Activated T-helper 2 cell treated with anti-CD3 and anti-CD28 coated beads, Interferon-gamma antibody, Interleukin-2, Interleukin-4, amounts not matched to agents 10 μg/mL and 5 μg/mL and 100 μg/mL, durations not matched to agents 14 hours and 24 hours and 36 hours (primary cell): Measurements from ENCODE around the gene USB1. TPM values are rescaled to one million over a fixed set of nuclear protein-coding genes. Genes with fewer than 3 reads are reported as not detected.

Source experiments
- DNase-seq: peaks from one replicate; pipeline ENCODE4 v3.0.0; 2021; ENCODE audit warnings: low spot score
- H3K27ac Mint-ChIP-seq: one replicate; pipeline ENCODE4 v1.8.0; 2021; ENCODE audit warnings: mixed read lengths
- H3K27me3 Mint-ChIP-seq: one replicate; pipeline ENCODE4 v1.8.0; 2021; ENCODE audit warnings: low read depth, mixed read lengths
- H3K36me3 Mint-ChIP-seq: one replicate; pipeline ENCODE4 v1.8.0; 2021; ENCODE audit warnings: low read depth, mixed read lengths
- H3K4me1 Mint-ChIP-seq: one replicate; pipeline ENCODE4 v1.8.0; 2021; ENCODE audit warnings: low read depth, mixed read lengths
- H3K4me3 Mint-ChIP-seq: one replicate; pipeline ENCODE4 v1.8.0; 2021; ENCODE audit warnings: low read depth, mild to moderate bottlenecking, moderate library complexity, mixed read lengths
- H3K9me3 Mint-ChIP-seq: one replicate; pipeline ENCODE4 v1.8.0; 2021; ENCODE audit warnings: mixed read lengths
- intact Hi-C: fragments of 100-400 bp; cut with micrococcal nuclease; formaldehyde crosslinking; loops from one replicate; pipeline ENCODE4 v1.15.1; 2023
- total RNA-seq: library from RNA; stranded (reverse); gene quantifications from 2 replicates; pipeline ENCODE4 v1.2.3, GENCODE V29; 2022

The USB1 gene
- total RNA-seq, 1 donor from 2014 or later, result 51.6 TPM

DNA sequence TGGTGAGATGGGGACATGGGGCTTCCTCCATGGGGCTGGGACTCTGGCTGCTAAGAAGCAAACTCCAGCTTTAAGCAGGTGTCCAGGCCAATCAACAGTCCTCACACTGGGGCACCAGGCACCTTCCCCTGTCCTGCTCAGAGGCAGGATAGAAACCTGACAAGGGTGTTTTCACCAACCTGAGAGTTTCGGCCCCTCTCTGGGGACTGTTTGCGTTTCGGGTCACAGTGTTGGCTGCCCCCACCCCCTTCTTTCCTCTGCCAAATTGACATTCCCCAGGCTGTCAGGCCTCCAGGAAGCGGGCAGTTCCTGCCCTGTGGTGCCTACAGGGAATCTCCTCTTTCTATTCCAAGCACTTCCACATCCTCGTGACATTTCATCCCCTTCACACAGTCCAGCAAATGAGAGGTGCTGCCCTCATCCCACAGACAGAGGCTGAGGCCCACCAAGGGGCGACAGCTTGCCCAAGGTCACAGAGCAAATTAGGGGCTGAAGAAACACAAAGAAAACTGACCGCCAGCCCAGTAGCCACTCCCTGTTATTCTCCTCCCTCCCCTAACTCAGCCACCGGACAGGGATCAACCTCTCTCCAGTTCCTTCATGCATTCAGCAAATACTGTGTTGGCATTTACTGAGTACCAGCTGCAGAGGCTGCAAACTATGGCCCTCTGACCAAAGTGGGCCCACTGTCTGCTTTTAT is 62.3 kb downstream of the USB1 start:
- H3K27me3 Mint-ChIP-seq, result no peaks in the 10 kb centered on the region
- H3K27ac Mint-ChIP-seq, result no peak overlapping the region
- H3K36me3 Mint-ChIP-seq, result no peaks in the 10 kb centered on the region
- H3K9me3 Mint-ChIP-seq, result no peaks in the 10 kb centered on the region
- H3K4me3 Mint-ChIP-seq, result no peak overlapping the region
- intact Hi-C loops, result no loop called here
- H3K4me1 Mint-ChIP-seq, result no peaks in the 10 kb centered on the region
- DNase-seq, result no peak

DNA sequence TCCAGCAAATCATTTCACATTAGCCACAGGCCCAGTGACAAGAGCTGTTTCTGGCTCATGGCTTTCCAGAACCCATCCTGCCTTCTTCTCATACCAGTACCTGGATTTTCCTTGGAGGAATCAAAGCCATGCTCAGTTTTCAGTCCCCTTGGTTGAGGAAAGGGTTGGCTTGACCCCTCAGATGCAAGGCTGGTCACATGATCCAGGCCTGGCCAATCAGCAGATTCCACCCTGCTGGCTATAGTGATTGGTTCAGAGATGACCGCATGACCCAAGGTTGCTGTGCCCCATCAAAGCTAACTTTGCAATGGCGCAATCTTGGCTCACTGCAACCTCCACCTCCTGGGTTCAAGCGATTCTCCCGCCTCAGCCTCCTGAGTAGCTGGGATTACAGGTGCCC is 69.4 kb downstream of the USB1 start:
- Mint-ChIP-seq H3K27ac (no peak overlapping the region), H3K4me3 (no peak overlapping the region), H3K36me3 (no peaks in the 10 kb centered on the region), H3K9me3 (no peaks in the 10 kb centered on the region), H3K4me1 (no peaks in the 10 kb centered on the region), H3K27me3 (no peaks in the 10 kb centered on the region)
- DNase-seq, result no peak
- intact Hi-C loops, result no loop called here

Other genes with a start within 250 kb of the USB1 start
- gene KIFC3, start 198.9 kb upstream of the USB1 start, total RNA-seq, result 0.16 and 0.52 TPM in 2 replicates
- not detected in 2 replicates for gene CNGB1, start 30.3 kb upstream of the USB1 start, total RNA-seq
- gene ZNF319, start 735 bp upstream of the USB1 start, total RNA-seq, result 7.3 and 8.9 TPM in 2 replicates
- gene MMP15, start 24.3 kb downstream of the USB1 start, total RNA-seq, result 1.3 and 1.9 TPM in 2 replicates
- gene CFAP20, start 128.0 kb downstream of the USB1 start, total RNA-seq, result 51.6 and 51.7 TPM in 2 replicates
- gene CSNK2A2, start 196.7 kb downstream of the USB1 start, total RNA-seq, result 90.5 and 93.9 TPM in 2 replicates